MM.1S (cell line): ENCODE results near the gene COL18A1.

Source experiments
- DNase-seq: peaks from one replicate; pipeline ENCODE4 v3.0.0-alpha.2; 2015
- H2AFZ ChIP-seq: fragments of 300-600 bp; sonication (generic); 2 replicates; pipeline ENCODE4 v1.6.0; 2016; ENCODE audit warnings: antibody characterized with exemption, low read length
- H3F3A ChIP-seq: fragments of 300-600 bp; sonication (generic); 2 replicates; pipeline ENCODE4 v1.6.1; 2016; ENCODE audit warnings: mild to moderate bottlenecking, antibody characterized with exemption, low read length, moderate library complexity, mixed read lengths; ENCODE audit not compliant: insufficient read depth
- H3K27ac ChIP-seq: fragments of 300-600 bp; sonication (generic); 2 replicates; pipeline ENCODE4 v1.5.1; 2016; ENCODE audit warnings: mild to moderate bottlenecking, low read length
- H3K27me3 ChIP-seq: fragments of 300-600 bp; sonication (generic); replicated peaks from 2 replicates; pipeline ENCODE4 v1.6.0; 2016; ENCODE audit warnings: low read length; ENCODE audit not compliant: insufficient read depth
- H3K36me3 ChIP-seq: fragments of 300-600 bp; sonication (generic); replicated peaks from 2 replicates; pipeline ENCODE4 v1.6.1; 2016; ENCODE audit warnings: mild to moderate bottlenecking, low read length, mixed read lengths; ENCODE audit not compliant: insufficient read depth
- H3K4me1 ChIP-seq: fragments of 300-600 bp; sonication (generic); 2 replicates; pipeline ENCODE4 v1.6.1; 2016; ENCODE audit warnings: low read length, mixed read lengths
- H3K4me2 ChIP-seq: fragments of 300-600 bp; sonication (generic); 2 replicates; pipeline ENCODE4 v1.6.0; 2016; ENCODE audit warnings: low read depth, low read length
- H3K4me3 ChIP-seq: fragments of 300-600 bp; sonication (generic); 2 replicates; pipeline ENCODE4 v1.5.1; 2016; ENCODE audit warnings: low read length, mixed read lengths
- H3K79me2 ChIP-seq: fragments of 300-600 bp; sonication (generic); 2 replicates; pipeline ENCODE4 v1.6.1; 2016; ENCODE audit warnings: mixed run types, low read length, mixed read lengths
- H3K9ac ChIP-seq: fragments of 300-600 bp; sonication (generic); 2 replicates; pipeline ENCODE4 v1.6.1; 2016; ENCODE audit warnings: low read length, mixed read lengths
- H3K9me2 ChIP-seq: fragments of 300-600 bp; sonication (generic); replicated peaks from 2 replicates; pipeline ENCODE4 v1.6.1; 2016; ENCODE audit warnings: mild to moderate bottlenecking, low read length, mixed read lengths; ENCODE audit not compliant: insufficient read depth
- H3K9me3 ChIP-seq: fragments of 300-600 bp; sonication (generic); replicated peaks from 2 replicates; pipeline ENCODE4 v1.6.1; 2016; ENCODE audit warnings: mild to moderate bottlenecking, low read length, mixed read lengths; ENCODE audit not compliant: insufficient read depth
- H4K20me1 ChIP-seq: fragments of 300-600 bp; sonication (generic); 2 replicates; pipeline ENCODE4 v1.6.1; 2016; ENCODE audit warnings: mild to moderate bottlenecking, low read length, moderate library complexity, mixed read lengths; ENCODE audit not compliant: insufficient read depth
- EZH2 ChIP-seq: fragments of 300-600 bp; sonication (generic); optimal IDR thresholded peaks from 2 replicates; pipeline ENCODE3; 2017; ENCODE audit warnings: low read depth, mild to moderate bottlenecking, antibody characterized with exemption, low read length, mixed read lengths
- EZH2phosphoT487 ChIP-seq: fragments of 300-600 bp; sonication (generic); IDR thresholded peaks from 2 replicates; pipeline ENCODE4 v1.6.1; 2018; ENCODE audit warnings: antibody characterized with exemption, low read length
- TF ChIP-seq, protein P1 (sequence below): fragments of 300-600 bp; sonication (generic); IDR thresholded peaks from 2 replicates; pipeline ENCODE4 v1.5.1; 2016; ENCODE audit warnings: antibody characterized with exemption, low read length, mixed read lengths

The COL18A1 gene

DNA sequence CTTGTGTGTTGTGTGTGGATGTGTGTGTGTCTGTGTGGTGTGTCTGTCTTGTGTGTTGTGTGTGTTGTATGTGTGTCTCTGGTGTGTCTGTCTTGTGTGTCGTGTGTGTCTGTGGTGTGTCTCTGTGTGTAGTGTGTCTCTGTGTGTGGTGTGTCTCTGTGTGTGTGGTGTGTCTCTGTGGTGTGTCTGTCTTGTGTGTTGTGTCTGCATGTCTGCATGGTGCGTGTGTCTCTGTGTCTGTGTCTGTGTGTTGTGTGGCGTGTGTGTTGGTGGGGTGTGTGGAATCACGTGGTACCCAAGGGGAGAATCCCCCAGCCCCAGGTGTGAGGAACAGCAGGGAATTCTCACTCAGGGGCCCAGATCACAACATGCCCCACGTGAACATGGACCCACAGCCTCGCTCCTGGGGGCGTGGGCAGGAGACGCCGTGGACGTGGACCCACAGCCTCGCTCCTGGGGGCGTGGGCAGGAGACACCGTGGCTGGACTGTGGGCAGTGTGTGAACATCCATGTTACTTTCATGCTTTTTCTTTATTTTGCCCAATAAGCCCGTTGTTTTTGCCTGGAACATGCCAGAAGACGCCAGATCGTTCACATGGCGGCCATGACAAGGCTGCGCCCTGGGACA, 69.5 kb downstream of the COL18A1 start:
- Histone ChIP-seq H3K9ac (no peak overlapping the region), H2AFZ (no peak overlapping the region), H3K4me2 (no peak overlapping the region), H3K27me3 (peaks cover 98% of the 10 kb centered on the region), H3K27ac (no peak overlapping the region), H3K4me3 (no peak overlapping the region), H3K79me2 (no peaks in the 10 kb centered on the region), H3F3A (no peaks in the 10 kb centered on the region), H3K9me3 (no peaks in the 10 kb centered on the region), H4K20me1 (no peaks in the 10 kb centered on the region), H3K9me2 (no peaks in the 10 kb centered on the region), H3K4me1 (peaks cover 4% of the 10 kb centered on the region; the same call in 1 of the 2 replicates), H3K36me3 (no peaks in the 10 kb centered on the region)
- no peak for DNase-seq
- TF ChIP-seq EZH2phosphoT487 (no peak), EZH2 (no peak)
- TF ChIP-seq, protein P1, sequence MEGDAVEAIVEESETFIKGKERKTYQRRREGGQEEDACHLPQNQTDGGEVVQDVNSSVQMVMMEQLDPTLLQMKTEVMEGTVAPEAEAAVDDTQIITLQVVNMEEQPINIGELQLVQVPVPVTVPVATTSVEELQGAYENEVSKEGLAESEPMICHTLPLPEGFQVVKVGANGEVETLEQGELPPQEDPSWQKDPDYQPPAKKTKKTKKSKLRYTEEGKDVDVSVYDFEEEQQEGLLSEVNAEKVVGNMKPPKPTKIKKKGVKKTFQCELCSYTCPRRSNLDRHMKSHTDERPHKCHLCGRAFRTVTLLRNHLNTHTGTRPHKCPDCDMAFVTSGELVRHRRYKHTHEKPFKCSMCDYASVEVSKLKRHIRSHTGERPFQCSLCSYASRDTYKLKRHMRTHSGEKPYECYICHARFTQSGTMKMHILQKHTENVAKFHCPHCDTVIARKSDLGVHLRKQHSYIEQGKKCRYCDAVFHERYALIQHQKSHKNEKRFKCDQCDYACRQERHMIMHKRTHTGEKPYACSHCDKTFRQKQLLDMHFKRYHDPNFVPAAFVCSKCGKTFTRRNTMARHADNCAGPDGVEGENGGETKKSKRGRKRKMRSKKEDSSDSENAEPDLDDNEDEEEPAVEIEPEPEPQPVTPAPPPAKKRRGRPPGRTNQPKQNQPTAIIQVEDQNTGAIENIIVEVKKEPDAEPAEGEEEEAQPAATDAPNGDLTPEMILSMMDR: no peak

DNA sequence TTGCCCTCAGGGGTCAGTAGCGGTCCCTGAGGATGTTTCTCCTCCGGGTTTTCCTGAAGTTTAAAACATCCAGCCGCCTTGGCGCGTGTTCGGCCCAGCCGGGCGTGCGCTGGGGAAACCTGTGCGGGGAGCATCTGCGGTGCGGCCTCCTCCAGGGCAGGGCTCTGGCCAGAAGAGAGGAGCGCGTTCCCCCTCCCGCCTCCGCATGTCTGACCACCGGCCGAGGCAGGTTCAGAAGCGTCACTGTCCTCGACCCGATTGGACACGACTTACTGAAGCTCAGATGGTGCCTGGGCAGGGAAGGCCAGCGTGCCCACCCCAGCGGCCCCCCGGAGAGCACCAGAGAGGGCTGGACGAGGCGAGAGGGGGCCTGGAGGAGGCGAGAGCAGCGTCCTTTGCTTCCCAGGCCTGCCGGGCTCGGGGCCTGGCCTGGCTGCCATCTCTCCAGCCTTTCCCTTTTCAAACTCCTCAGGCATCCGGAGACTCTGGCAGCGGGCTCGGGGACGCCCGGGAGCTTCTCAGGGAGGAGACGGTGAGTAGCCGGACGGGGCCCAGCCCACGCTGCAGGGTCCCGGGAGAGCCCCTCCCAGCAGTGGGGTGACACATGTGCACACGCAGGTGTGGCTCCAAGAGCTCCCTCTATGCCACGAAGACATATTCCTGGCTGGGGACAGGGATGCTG, 70.2 kb downstream of the COL18A1 start:
- TF ChIP-seq, protein P1: no peak
- TF ChIP-seq EZH2 (no peak), EZH2phosphoT487 (no peak)
- H3K9me2 ChIP-seq: no peaks in the 10 kb centered on the region
- no peak overlapping the region for H3K27ac ChIP-seq
- no peaks in the 10 kb centered on the region for H3K79me2 ChIP-seq
- no peaks in the 10 kb centered on the region for H3F3A ChIP-seq
- H3K36me3 ChIP-seq: no peaks in the 10 kb centered on the region
- DNase-seq: no peak
- no peaks in the 10 kb centered on the region for H3K9me3 ChIP-seq
- H3K4me1 ChIP-seq: peaks cover 4% of the 10 kb centered on the region; the same call in 1 of the 2 replicates
- H3K4me2 ChIP-seq: no peak overlapping the region
- H3K9ac ChIP-seq: no peak overlapping the region
- no peak overlapping the region for H2AFZ ChIP-seq
- no peaks in the 10 kb centered on the region for H4K20me1 ChIP-seq
- peaks cover 98% of the 10 kb centered on the region for H3K27me3 ChIP-seq
- H3K4me3 ChIP-seq: no peak overlapping the region

DNA sequence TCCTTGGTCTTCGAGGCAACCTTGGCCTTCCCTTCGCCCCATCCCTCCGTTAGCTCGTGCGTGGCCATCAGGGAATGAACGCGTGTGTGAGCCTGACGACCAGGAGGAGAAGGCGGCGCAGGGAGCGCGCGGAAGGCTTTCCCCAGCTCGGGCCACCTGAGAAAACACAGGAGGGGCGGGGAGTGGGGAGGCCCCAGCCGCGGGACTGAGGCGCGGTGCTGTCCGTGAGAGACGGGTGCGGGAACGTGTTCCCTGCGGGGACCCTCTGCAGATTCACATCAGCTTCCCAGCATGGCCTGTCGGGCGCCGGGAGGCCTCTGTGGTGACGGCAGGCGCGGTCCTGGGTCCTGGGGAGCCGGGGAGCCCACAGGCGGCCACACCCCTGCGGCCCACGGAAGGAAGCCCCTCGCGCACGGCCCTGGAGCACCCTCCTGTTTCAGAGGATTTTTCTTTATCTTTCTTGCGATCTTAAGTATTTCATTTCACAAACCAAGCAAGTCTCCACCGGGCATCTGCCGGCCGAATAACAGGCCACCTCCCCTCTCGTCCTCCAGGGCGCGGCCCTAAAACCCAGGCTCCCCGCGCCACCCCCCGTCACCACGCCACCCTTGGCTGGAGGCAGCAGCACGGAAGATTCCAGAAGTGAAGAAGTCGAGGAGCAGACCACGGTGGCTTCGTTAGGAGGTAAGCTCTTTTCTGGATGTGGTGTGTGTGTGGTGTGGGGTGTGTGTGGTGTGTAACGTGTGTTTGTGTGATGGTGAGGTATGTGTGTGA, 71.0 kb downstream of the COL18A1 start:
- Histone ChIP-seq H3K79me2 (no peaks in the 10 kb centered on the region), H3K9me3 (no peaks in the 10 kb centered on the region), H2AFZ (no peak overlapping the region), H3K9me2 (no peaks in the 10 kb centered on the region), H3K4me1 (peaks cover 4% of the 10 kb centered on the region; the same call in 1 of the 2 replicates), H3K27me3 (peaks cover 99% of the 10 kb centered on the region), H3K36me3 (no peaks in the 10 kb centered on the region), H3K9ac (no peak overlapping the region), H3K4me2 (no peak overlapping the region), H3F3A (no peaks in the 10 kb centered on the region), H3K27ac (no peak overlapping the region), H4K20me1 (no peaks in the 10 kb centered on the region), H3K4me3 (no peak overlapping the region)
- no peak for DNase-seq
- TF ChIP-seq EZH2phosphoT487 (no peak), EZH2 (no peak)
- TF ChIP-seq, protein P1: no peak
